GM19025 (cell line): ENCODE measurements around the gene TIMM44.
A peak's percentile ranks its signal among the peaks of the same experiment; 100 is the strongest.
"Not testable (repeated sequence)": the region's sequence is repeated elsewhere in the genome, so short reads cannot be mapped to it uniquely, and the experiment has no call there.

Source experiments
- ATAC-seq: cut with Tn5 transposase; IDR thresholded peaks from one replicate; pipeline ENCODE4 v1.9.1; 2021; ENCODE audit warnings: mild to moderate bottlenecking, low read depth, moderate library complexity; ENCODE audit not compliant: unreplicated experiment

The TIMM44 gene

GRCh38 chr19:7904074-7905020, 39.1 kb downstream of the TIMM44 start:
- ATAC-seq: peak; percentile 26

- ATAC-seq: peak; percentile 89
These were observed 40.0 kb downstream of the TIMM44 start, which contains the start of gene MAP2K7 for GRCh38 chr19:7903244-7904073. Gene MAP2K7 (plus strand): TSS chr19:7903877. CDS start chr19:7903945, 68 bp downstream.

- no peak for ATAC-seq
These were observed 40.6 kb downstream of the TIMM44 start for GRCh38 chr19:7902796-7903243.

- no peak for ATAC-seq
These were observed 42.1 kb downstream of the TIMM44 start for GRCh38 chr19:7901337-7901736.

GRCh38 chr19:7900931-7901330, 42.5 kb downstream of the TIMM44 start:
- ATAC-seq: no peak

GRCh38 chr19:7900401-7900870, 43.0 kb downstream of the TIMM44 start:
- no peak for ATAC-seq

GRCh38 chr19:7899751-7900378, 43.6 kb downstream of the TIMM44 start:
- ATAC-seq: no peak

- ATAC-seq: no peak
These were observed 44.5 kb downstream of the TIMM44 start for GRCh38 chr19:7898967-7899366.

GRCh38 chr19:7897292-7897691, 46.2 kb downstream of the TIMM44 start:
- no peak for ATAC-seq

GRCh38 chr19:7895565-7895964, 47.9 kb downstream of the TIMM44 start:
- ATAC-seq: no peak

- ATAC-seq: no peak
These were observed 48.7 kb downstream of the TIMM44 start for GRCh38 chr19:7894612-7895309.

- ATAC-seq: not testable (repeated sequence)
These were observed 49.9 kb downstream of the TIMM44 start for GRCh38 chr19:7893362-7894101.

GRCh38 chr19:7888826-7889217, 54.6 kb downstream of the TIMM44 start:
- ATAC-seq: no peak

- ATAC-seq: no peak
These were observed 55.2 kb downstream of the TIMM44 start, which contains the start of gene LRRC8E for GRCh38 chr19:7888145-7888825. Gene LRRC8E (plus strand): TSS chr19:7888510. CDS start chr19:7895604, 7,094 bp downstream.

GRCh38 chr19:7887408-7888144, 55.9 kb downstream of the TIMM44 start:
- ATAC-seq: no peak

GRCh38 chr19:7885818-7886217, 57.6 kb downstream of the TIMM44 start:
- ATAC-seq: no peak

GRCh38 chr19:7883796-7884570, 59.5 kb downstream of the TIMM44 start:
- no peak for ATAC-seq
